ENCODE results near the gene ACMSD.

DNA sequence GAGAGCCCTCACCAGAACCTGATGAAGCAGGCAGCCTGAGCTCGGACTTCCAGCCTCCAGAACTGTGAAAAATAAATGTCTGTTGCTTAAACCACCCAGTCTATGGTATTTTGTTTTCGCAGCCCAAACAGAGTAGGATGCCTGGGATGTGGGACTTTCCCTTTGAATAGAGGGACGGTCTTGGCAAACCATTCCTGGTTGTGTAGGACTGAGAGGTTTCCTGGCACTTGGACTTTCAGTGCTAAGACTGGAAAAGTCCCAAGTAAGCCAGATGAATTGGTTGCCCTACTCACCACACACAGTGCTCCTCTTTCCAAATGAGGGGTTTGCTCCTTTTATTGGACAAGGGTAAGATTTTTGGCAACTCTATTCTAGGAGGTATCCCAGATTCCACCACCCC is 46.8 kb upstream of the ACMSD start:
- TF ChIP-seq POLR2AphosphoS5 (IDR thresholded peaks at IDR 0.05; ENCODE audit: low read depth, low read length) (no peak), ELF1 (IDR thresholded peaks at IDR 0.05) (no peak), NFIC (IDR thresholded peaks at IDR 0.05; ENCODE audit: borderline replicate concordance) (no peak), EZH2phosphoT487 (IDR thresholded peaks at IDR 0.05; ENCODE audit: borderline replicate concordance, low read depth) (no peak), MXI1 (IDR thresholded peaks at IDR 0.05; ENCODE audit: low read depth, low read length) (no peak), RCOR1 (IDR thresholded peaks at IDR 0.05; ENCODE audit: low read length) (no peak), YY1 (IDR thresholded peaks at IDR 0.05; ENCODE audit: low read depth) (no peak), RAD21 (IDR thresholded peaks at IDR 0.05; ENCODE audit: low read length) (no peak)
- TF ChIP-seq, protein P1, sequence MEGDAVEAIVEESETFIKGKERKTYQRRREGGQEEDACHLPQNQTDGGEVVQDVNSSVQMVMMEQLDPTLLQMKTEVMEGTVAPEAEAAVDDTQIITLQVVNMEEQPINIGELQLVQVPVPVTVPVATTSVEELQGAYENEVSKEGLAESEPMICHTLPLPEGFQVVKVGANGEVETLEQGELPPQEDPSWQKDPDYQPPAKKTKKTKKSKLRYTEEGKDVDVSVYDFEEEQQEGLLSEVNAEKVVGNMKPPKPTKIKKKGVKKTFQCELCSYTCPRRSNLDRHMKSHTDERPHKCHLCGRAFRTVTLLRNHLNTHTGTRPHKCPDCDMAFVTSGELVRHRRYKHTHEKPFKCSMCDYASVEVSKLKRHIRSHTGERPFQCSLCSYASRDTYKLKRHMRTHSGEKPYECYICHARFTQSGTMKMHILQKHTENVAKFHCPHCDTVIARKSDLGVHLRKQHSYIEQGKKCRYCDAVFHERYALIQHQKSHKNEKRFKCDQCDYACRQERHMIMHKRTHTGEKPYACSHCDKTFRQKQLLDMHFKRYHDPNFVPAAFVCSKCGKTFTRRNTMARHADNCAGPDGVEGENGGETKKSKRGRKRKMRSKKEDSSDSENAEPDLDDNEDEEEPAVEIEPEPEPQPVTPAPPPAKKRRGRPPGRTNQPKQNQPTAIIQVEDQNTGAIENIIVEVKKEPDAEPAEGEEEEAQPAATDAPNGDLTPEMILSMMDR (IDR thresholded peaks at IDR 0.05) = no peak
- TF ChIP-seq, protein P2, sequence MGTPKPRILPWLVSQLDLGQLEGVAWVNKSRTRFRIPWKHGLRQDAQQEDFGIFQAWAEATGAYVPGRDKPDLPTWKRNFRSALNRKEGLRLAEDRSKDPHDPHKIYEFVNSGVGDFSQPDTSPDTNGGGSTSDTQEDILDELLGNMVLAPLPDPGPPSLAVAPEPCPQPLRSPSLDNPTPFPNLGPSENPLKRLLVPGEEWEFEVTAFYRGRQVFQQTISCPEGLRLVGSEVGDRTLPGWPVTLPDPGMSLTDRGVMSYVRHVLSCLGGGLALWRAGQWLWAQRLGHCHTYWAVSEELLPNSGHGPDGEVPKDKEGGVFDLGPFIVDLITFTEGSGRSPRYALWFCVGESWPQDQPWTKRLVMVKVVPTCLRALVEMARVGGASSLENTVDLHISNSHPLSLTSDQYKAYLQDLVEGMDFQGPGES (IDR thresholded peaks at IDR 0.05; ENCODE audit: low read depth, low read length) = no peak
- TF ChIP-seq, protein P3, sequence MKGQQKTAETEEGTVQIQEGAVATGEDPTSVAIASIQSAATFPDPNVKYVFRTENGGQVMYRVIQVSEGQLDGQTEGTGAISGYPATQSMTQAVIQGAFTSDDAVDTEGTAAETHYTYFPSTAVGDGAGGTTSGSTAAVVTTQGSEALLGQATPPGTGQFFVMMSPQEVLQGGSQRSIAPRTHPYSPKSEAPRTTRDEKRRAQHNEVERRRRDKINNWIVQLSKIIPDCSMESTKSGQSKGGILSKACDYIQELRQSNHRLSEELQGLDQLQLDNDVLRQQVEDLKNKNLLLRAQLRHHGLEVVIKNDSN (IDR thresholded peaks at IDR 0.05; ENCODE audit: borderline replicate concordance, low read depth) = no peak
- TF ChIP-seq, protein P4, sequence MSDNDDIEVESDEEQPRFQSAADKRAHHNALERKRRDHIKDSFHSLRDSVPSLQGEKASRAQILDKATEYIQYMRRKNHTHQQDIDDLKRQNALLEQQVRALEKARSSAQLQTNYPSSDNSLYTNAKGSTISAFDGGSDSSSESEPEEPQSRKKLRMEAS (IDR thresholded peaks at IDR 0.05; ENCODE audit: low read depth) = no peak
- TF ChIP-seq, protein P5, sequence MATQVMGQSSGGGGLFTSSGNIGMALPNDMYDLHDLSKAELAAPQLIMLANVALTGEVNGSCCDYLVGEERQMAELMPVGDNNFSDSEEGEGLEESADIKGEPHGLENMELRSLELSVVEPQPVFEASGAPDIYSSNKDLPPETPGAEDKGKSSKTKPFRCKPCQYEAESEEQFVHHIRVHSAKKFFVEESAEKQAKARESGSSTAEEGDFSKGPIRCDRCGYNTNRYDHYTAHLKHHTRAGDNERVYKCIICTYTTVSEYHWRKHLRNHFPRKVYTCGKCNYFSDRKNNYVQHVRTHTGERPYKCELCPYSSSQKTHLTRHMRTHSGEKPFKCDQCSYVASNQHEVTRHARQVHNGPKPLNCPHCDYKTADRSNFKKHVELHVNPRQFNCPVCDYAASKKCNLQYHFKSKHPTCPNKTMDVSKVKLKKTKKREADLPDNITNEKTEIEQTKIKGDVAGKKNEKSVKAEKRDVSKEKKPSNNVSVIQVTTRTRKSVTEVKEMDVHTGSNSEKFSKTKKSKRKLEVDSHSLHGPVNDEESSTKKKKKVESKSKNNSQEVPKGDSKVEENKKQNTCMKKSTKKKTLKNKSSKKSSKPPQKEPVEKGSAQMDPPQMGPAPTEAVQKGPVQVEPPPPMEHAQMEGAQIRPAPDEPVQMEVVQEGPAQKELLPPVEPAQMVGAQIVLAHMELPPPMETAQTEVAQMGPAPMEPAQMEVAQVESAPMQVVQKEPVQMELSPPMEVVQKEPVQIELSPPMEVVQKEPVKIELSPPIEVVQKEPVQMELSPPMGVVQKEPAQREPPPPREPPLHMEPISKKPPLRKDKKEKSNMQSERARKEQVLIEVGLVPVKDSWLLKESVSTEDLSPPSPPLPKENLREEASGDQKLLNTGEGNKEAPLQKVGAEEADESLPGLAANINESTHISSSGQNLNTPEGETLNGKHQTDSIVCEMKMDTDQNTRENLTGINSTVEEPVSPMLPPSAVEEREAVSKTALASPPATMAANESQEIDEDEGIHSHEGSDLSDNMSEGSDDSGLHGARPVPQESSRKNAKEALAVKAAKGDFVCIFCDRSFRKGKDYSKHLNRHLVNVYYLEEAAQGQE (IDR thresholded peaks at IDR 0.05; ENCODE audit: low read depth, low read length) = no peak
